ENCODE results near the gene LYRM4. TPM values are rescaled to one million over a fixed set of nuclear protein-coding genes. Genes with fewer than 3 reads are reported as not detected.

The LYRM4 gene
- total and polyA plus RNA-seq, 2 donors (not counting 1 experiment from before 2014, with no cell fraction given): 22.1 to 29.5 TPM

DNA sequence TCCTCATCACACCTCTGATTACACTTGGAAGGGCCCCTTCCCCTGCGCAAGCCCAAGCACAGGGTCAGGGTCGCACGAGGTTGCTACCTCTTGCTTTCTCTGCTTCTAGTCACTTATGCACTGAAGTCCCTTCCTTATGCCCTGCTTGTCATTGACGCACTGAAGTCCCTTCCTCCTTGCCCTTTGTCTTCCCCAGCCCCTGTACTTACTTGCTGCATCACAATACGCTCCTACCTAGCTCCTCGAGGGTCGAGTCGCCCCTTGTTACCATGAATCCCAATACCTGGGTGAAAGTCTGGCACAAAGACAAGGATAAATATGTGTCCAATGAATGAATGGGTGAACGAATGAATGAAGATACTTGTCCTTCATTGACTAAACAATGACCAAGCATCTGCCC lies 75.9 kb downstream of the LYRM4 start:
- no peak overlapping the region for H3K9ac ChIP-seq (ENCODE audit: low read length)
- H3K79me2 ChIP-seq (ENCODE audit: control insufficient read depth, insufficient read depth, low read length): no peaks in the 10 kb centered on the region
- no peaks in the 10 kb centered on the region for H3K4me1 Mint-ChIP-seq
- H3K36me3 ChIP-seq (replicated peaks in 1 of 2; ENCODE audit: control extremely low read depth in 1 of 2, control insufficient read depth in 1 of 2, extremely low read depth in 1 of 2, insufficient read depth in 2 of 2, low read length in 1 of 2): no peaks in the 10 kb centered on the region
- no peaks in the 10 kb centered on the region for H4K20me1 ChIP-seq (ENCODE audit: control insufficient read depth, insufficient read depth, low read length, poor library complexity, severe bottlenecking)
- no peaks in the 10 kb centered on the region for H3K9me3 Mint-ChIP-seq (ENCODE audit: insufficient read depth)
- ATAC-seq (ENCODE audit: low read depth) (no peak), DNase-seq (no peak)
- H3K27ac Mint-ChIP-seq: no peak overlapping the region
- intact Hi-C loops (cut with micrococcal nuclease): no loop called here
- H3K4me3 Mint-ChIP-seq: no peak overlapping the region
- H3K27ac ChIP-seq (ENCODE audit: low read length in 2 of 2): no peak overlapping the region
- TF ChIP-seq, protein P1, sequence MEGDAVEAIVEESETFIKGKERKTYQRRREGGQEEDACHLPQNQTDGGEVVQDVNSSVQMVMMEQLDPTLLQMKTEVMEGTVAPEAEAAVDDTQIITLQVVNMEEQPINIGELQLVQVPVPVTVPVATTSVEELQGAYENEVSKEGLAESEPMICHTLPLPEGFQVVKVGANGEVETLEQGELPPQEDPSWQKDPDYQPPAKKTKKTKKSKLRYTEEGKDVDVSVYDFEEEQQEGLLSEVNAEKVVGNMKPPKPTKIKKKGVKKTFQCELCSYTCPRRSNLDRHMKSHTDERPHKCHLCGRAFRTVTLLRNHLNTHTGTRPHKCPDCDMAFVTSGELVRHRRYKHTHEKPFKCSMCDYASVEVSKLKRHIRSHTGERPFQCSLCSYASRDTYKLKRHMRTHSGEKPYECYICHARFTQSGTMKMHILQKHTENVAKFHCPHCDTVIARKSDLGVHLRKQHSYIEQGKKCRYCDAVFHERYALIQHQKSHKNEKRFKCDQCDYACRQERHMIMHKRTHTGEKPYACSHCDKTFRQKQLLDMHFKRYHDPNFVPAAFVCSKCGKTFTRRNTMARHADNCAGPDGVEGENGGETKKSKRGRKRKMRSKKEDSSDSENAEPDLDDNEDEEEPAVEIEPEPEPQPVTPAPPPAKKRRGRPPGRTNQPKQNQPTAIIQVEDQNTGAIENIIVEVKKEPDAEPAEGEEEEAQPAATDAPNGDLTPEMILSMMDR (IDR thresholded peaks at IDR 0.05): no peak
- no peak for TF ChIP-seq EZH2 (IDR thresholded peaks at IDR 0.05; ENCODE audit: borderline replicate concordance, insufficient read depth, low read depth, low read length, poor library complexity, severe bottlenecking)
- ChIA-PET POLR2A (no interaction called here), CTCF (no interaction called here)
- 97% methylated on average over 3 of the region's 9 CpGs for WGBS (ENCODE audit: insufficient coverage)
- no peaks in the 10 kb centered on the region for H3K9me3 ChIP-seq (ENCODE audit: control extremely low read depth in 1 of 3, control insufficient read depth in 2 of 3, insufficient read depth in 1 of 3, low read length in 2 of 3)
- no peaks in the 10 kb centered on the region for H3K27me3 ChIP-seq (replicated peaks in 1 of 4; ENCODE audit: control extremely low read depth in 1 of 4, control insufficient read depth in 3 of 4, insufficient read depth in 4 of 4, low read length in 3 of 4)
- no peaks in the 10 kb centered on the region for H3K27me3 Mint-ChIP-seq
- H2AFZ ChIP-seq (ENCODE audit: insufficient read depth, low read depth, low read length, poor library complexity, severe bottlenecking): no peak overlapping the region
- H3K4me2 ChIP-seq (replicated peaks; ENCODE audit: low read depth, low read length, poor library complexity, severe bottlenecking): no peak overlapping the region
- H3K4me1 ChIP-seq (ENCODE audit: control insufficient read depth in 2 of 2, insufficient read depth in 2 of 2, low read length in 2 of 2): no peaks in the 10 kb centered on the region
- no peak overlapping the region for H3K4me3 ChIP-seq (ENCODE audit: control extremely low read depth in 1 of 5, extremely low read depth in 1 of 5, insufficient read depth in 1 of 5, low read depth in 2 of 5, low read length in 4 of 5)

GRCh38 chr6:5184218-5184617 lies 76.5 kb downstream of the LYRM4 start:
- H4K20me1 ChIP-seq (ENCODE audit: control insufficient read depth, insufficient read depth, low read length, poor library complexity, severe bottlenecking): no peaks in the 10 kb centered on the region
- DNase-seq (no peak), ATAC-seq (ENCODE audit: low read depth) (no peak)
- ChIA-PET POLR2A (no interaction called here), CTCF (interaction anchor here (2.2 kb wide), 1 partner anchor 10 kb away, joined by 7 read pairs; no protein-coding TSS in a partner anchor)
- Mint-ChIP-seq H3K27ac (no peak overlapping the region), H3K4me1 (peaks cover 3% of the 10 kb centered on the region), H3K27me3 (no peaks in the 10 kb centered on the region), H3K9me3 (ENCODE audit: insufficient read depth) (no peaks in the 10 kb centered on the region), H3K4me3 (no peak overlapping the region)
- H3K27ac ChIP-seq (ENCODE audit: low read length in 2 of 2): no peak overlapping the region
- H3K4me2 ChIP-seq (replicated peaks; ENCODE audit: low read depth, low read length, poor library complexity, severe bottlenecking): no peak overlapping the region
- TF ChIP-seq, protein P1 (IDR thresholded peaks at IDR 0.05): no peak
- TF ChIP-seq EZH2 (IDR thresholded peaks at IDR 0.05; ENCODE audit: borderline replicate concordance, insufficient read depth, low read depth, low read length, poor library complexity, severe bottlenecking): no peak
- no peaks in the 10 kb centered on the region for H3K79me2 ChIP-seq (ENCODE audit: control insufficient read depth, insufficient read depth, low read length)
- no CpG with 5 or more reads among the region's 2 CpGs for WGBS (ENCODE audit: insufficient coverage)
- H2AFZ ChIP-seq (ENCODE audit: insufficient read depth, low read depth, low read length, poor library complexity, severe bottlenecking): no peak overlapping the region
- intact Hi-C loops (cut with micrococcal nuclease): no loop called here
- no peaks in the 10 kb centered on the region for H3K9me3 ChIP-seq (ENCODE audit: control extremely low read depth in 1 of 3, control insufficient read depth in 2 of 3, insufficient read depth in 1 of 3, low read length in 2 of 3)
- H3K27me3 ChIP-seq (replicated peaks in 1 of 4; ENCODE audit: control extremely low read depth in 1 of 4, control insufficient read depth in 3 of 4, insufficient read depth in 4 of 4, low read length in 3 of 4): no peaks in the 10 kb centered on the region
- no peak overlapping the region for H3K4me3 ChIP-seq (ENCODE audit: control extremely low read depth in 1 of 5, extremely low read depth in 1 of 5, insufficient read depth in 1 of 5, low read depth in 2 of 5, low read length in 4 of 5)
- no peaks in the 10 kb centered on the region for H3K36me3 ChIP-seq (replicated peaks in 1 of 2; ENCODE audit: control extremely low read depth in 1 of 2, control insufficient read depth in 1 of 2, extremely low read depth in 1 of 2, insufficient read depth in 2 of 2, low read length in 1 of 2)
- H3K9ac ChIP-seq (ENCODE audit: low read length): no peak overlapping the region
- H3K4me1 ChIP-seq (ENCODE audit: control insufficient read depth in 2 of 2, insufficient read depth in 2 of 2, low read length in 2 of 2): peaks cover 0 to 2% of the 10 kb centered on the region in 2 donors
